IgD-negative memory B cell (primary cell): ENCODE results near the gene CITED4. TPM values are rescaled to one million over a fixed set of nuclear protein-coding genes. Genes with fewer than 3 reads are reported as not detected.
"Not testable (repeated sequence)": the region's sequence is repeated elsewhere in the genome, so short reads cannot be mapped to it uniquely, and the experiment has no call there.

Source experiments
- H3K27ac Mint-ChIP-seq, 3 donors: one replicate each; pipeline ENCODE4 v1.8.0; 2020 to 2022; ENCODE audit warnings: mild to moderate bottlenecking in 3 of 3, mixed read lengths in 3 of 3, moderate library complexity in 1 of 3
- H3K27me3 Mint-ChIP-seq: one replicate; pipeline ENCODE4 v1.8.0; 2021; ENCODE audit warnings: mixed read lengths
- H3K36me3 Mint-ChIP-seq: one replicate; pipeline ENCODE4 v1.8.0; 2020; ENCODE audit warnings: mild to moderate bottlenecking, mixed read lengths
- H3K4me1 Mint-ChIP-seq, 3 donors: one replicate each; pipeline ENCODE4 v1.8.0; 2020 to 2022; ENCODE audit warnings: mixed read lengths in 3 of 3, mild to moderate bottlenecking in 1 of 3
- H3K4me3 Mint-ChIP-seq, 4 donors: one replicate each; pipeline ENCODE4 v1.8.0; 2020 to 2022; ENCODE audit warnings: mild to moderate bottlenecking in 4 of 4, mixed read lengths in 4 of 4, moderate library complexity in 3 of 4
- H3K9me3 Mint-ChIP-seq, 3 donors: one replicate each; pipeline ENCODE4 v1.8.0; 2020 to 2021; ENCODE audit warnings: mixed read lengths in 3 of 3, mild to moderate bottlenecking in 1 of 3
- polyA plus RNA-seq: library from polyadenylated mRNA; unstranded; fragments of 300-500 nt; fragmentation: Illumina TruSeq; gene quantifications from one replicate; pipeline ENCODE4 v1.2.3, GENCODE V29; 2021

CITED4 gene
- polyA plus RNA-seq, 1 donor from 2014 or later, result 1.7 TPM

DNA sequence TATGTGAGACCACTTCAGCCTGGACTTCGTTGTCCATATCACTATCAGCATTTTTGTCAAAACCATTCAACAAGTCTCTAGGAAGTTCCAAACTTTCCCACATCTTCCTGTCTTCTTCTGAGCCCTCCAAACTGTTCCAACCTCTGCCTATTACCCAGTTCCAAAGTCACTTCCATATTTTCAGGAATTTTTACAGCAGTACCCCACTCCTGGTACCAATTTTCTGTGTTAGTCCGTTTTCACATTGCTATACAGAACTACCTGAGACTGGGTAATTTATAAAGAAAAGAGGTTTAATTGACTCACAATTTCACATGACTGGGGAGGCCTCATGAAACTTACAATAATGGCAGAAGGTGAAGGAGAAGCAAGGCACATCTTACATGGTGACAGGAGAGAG is 32.7 kb upstream of the CITED4 start:
- H3K27me3 Mint-ChIP-seq, H3K36me3 Mint-ChIP-seq, H3K27ac Mint-ChIP-seq, H3K4me3 Mint-ChIP-seq, H3K4me1 Mint-ChIP-seq: not testable (repeated sequence)
- H3K9me3 Mint-ChIP-seq, result peaks cover 1 to 21% (median 18%) of the 10 kb centered on the region in 3 donors

GRCh38 chr1:40894455-40894854 is 32.3 kb upstream of the CITED4 start:
- H3K27ac Mint-ChIP-seq, result no peak overlapping the region
- H3K4me3 Mint-ChIP-seq, result no peak overlapping the region
- peaks cover 0 to 2% (median 0%) of the 10 kb centered on the region in 3 donors for H3K4me1 Mint-ChIP-seq
- H3K9me3 Mint-ChIP-seq, result peaks cover 1 to 21% (median 18%) of the 10 kb centered on the region in 3 donors
- peaks cover 5% of the 10 kb centered on the region for H3K27me3 Mint-ChIP-seq
- peaks cover 1% of the 10 kb centered on the region for H3K36me3 Mint-ChIP-seq

- H3K36me3 Mint-ChIP-seq, result peaks cover 1% of the 10 kb centered on the region
- no peak overlapping the region for H3K27ac Mint-ChIP-seq
- no peak overlapping the region for H3K4me3 Mint-ChIP-seq
- H3K4me1 Mint-ChIP-seq, result peaks cover 0 to 2% (median 0%) of the 10 kb centered on the region in 3 donors
- peaks cover 9% of the 10 kb centered on the region for H3K27me3 Mint-ChIP-seq
- peaks cover 1 to 21% (median 18%) of the 10 kb centered on the region in 3 donors for H3K9me3 Mint-ChIP-seq
These were observed 31.8 kb upstream of the CITED4 start for GRCh38 chr1:40893946-40894345.

GRCh38 chr1:40892354-40892753 is 30.2 kb upstream of the CITED4 start:
- no peak overlapping the region for H3K27ac Mint-ChIP-seq
- no peaks in the 10 kb centered on the region for H3K4me1 Mint-ChIP-seq
- H3K36me3 Mint-ChIP-seq, result peaks cover 1% of the 10 kb centered on the region
- peaks cover 3 to 21% (median 18%) of the 10 kb centered on the region in 3 donors for H3K9me3 Mint-ChIP-seq
- H3K4me3 Mint-ChIP-seq, result no peak overlapping the region
- H3K27me3 Mint-ChIP-seq, result peaks cover 15% of the 10 kb centered on the region

GRCh38 chr1:40890771-40891170 is 28.6 kb upstream of the CITED4 start:
- Mint-ChIP-seq H3K36me3 (no peaks in the 10 kb centered on the region), H3K27me3 (peaks cover 27% of the 10 kb centered on the region), H3K4me1 (no peaks in the 10 kb centered on the region), H3K27ac (no peak overlapping the region), H3K9me3 (peaks cover 3 to 21% (median 18%) of the 10 kb centered on the region in 3 donors), H3K4me3 (no peak overlapping the region)

- Mint-ChIP-seq H3K4me3 (no peak overlapping the region), H3K4me1 (no peaks in the 10 kb centered on the region), H3K27ac (no peak overlapping the region), H3K36me3 (peaks cover 4% of the 10 kb centered on the region), H3K27me3 (peaks cover 47% of the 10 kb centered on the region), H3K9me3 (peaks cover 0 to 4% (median 3%) of the 10 kb centered on the region in 3 donors)
These were observed 25.5 kb upstream of the CITED4 start for GRCh38 chr1:40887652-40888051.

- Mint-ChIP-seq H3K27me3 (peaks cover 50% of the 10 kb centered on the region), H3K4me3 (no peak overlapping the region), H3K27ac (no peak overlapping the region), H3K4me1 (no peaks in the 10 kb centered on the region), H3K9me3 (peaks cover 0 to 6% (median 3%) of the 10 kb centered on the region in 3 donors), H3K36me3 (peaks cover 4% of the 10 kb centered on the region)
These were observed 24.8 kb upstream of the CITED4 start for GRCh38 chr1:40887012-40887378.

DNA sequence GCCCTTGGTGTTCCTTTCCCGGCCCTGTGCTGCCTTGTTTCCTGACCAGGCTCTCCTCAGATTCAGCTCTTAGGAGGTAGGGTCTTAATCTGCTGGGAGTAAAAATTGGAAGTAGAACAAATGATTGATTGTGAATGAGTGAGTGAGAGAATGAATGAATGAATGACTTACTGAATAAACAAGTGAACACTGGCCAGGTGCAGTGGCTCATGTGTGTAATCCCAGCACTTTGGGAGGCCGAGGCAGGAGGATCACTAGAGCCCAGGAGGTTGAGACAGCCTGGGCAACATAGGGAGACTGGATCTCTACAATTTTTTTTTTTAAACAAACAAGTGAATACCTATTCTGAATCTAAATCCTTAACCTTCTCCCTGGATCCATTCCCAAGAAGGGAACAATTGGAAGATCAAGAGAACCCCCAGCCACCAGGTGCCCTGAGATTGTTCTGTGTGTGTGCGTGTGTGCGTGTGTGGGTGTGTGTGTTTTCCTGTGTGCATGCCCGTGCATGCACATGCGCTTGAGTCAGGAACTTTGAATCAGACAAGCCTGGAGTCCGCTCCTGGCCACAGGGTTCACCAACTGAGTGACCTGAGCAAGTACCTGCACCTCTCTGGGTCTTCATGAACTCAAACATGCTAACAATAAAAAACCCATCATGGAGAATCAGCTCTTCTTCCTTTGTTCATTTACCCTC is 24.3 kb upstream of the CITED4 start:
- Mint-ChIP-seq H3K27me3 (peaks cover 49% of the 10 kb centered on the region), H3K36me3 (peaks cover 4% of the 10 kb centered on the region)

GRCh38 chr1:40884055-40884795 is 22.1 kb upstream of the CITED4 start:
- Mint-ChIP-seq H3K36me3 (peaks cover 5% of the 10 kb centered on the region), H3K27me3 (peaks cover 45% of the 10 kb centered on the region), H3K9me3 (peaks cover 0 to 6% (median 2%) of the 10 kb centered on the region in 3 donors), H3K4me3 (no peak overlapping the region), H3K27ac (peak overlapping the region in 1 of 3 donors; percentile 24), H3K4me1 (no peaks in the 10 kb centered on the region)

More for the DNA sequence above, 24.3 kb upstream of the CITED4 start:
- H3K27ac Mint-ChIP-seq, result no peak overlapping the region
- no peaks in the 10 kb centered on the region for H3K4me1 Mint-ChIP-seq
- peaks cover 0 to 6% (median 3%) of the 10 kb centered on the region in 3 donors for H3K9me3 Mint-ChIP-seq
- no peak overlapping the region for H3K4me3 Mint-ChIP-seq

GRCh38 chr1:40880813-40881549 is 18.8 kb upstream of the CITED4 start:
- H3K4me1 Mint-ChIP-seq, result no peaks in the 10 kb centered on the region
- peaks cover 2 to 6% (median 2%) of the 10 kb centered on the region in 3 donors for H3K9me3 Mint-ChIP-seq
- peaks cover 27% of the 10 kb centered on the region for H3K27me3 Mint-ChIP-seq
- no peak overlapping the region for H3K4me3 Mint-ChIP-seq
- H3K27ac Mint-ChIP-seq, result no peak overlapping the region
- H3K36me3 Mint-ChIP-seq, result peaks cover 7% of the 10 kb centered on the region

DNA sequence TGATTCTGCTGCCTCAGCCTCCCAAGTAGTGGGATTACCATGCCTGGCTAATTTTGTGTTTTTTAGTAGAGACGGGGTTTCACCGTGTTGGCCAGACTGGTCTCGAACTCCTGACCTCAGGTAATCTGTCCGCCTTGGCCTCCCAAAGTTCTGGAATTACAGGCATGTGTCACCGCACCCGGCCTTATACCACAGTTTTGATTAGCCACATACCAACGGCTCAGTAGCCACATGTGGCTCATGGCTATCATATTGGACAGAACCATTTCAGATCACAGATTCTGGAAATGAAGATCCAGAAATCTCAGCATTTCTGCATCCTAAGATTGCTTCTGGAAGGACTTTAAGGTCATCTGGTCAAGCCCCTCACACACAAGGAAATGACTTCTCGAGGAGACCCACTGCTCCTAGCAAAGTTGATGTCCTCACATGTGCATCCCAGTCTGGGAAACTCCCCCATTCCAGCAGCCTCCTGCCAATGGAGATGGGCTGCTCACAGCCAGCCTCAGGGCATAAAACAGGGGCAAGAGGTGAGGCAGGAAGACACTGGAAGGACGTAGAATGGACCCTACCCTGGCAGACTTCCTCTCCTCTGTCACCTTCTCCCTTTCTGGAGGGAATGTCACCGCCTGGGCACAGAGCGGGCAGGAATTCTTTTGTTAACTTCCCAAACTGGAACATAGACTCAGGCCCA is 17.5 kb upstream of the CITED4 start:
- Mint-ChIP-seq H3K27ac (no peak overlapping the region), H3K4me3 (peak overlapping the region in 1 of 4 donors; percentile 28), H3K36me3 (peaks cover 3% of the 10 kb centered on the region), H3K27me3 (peaks cover 15% of the 10 kb centered on the region), H3K4me1 (peaks cover 0 to 3% (median 0%) of the 10 kb centered on the region in 3 donors), H3K9me3 (peaks cover 2 to 8% (median 5%) of the 10 kb centered on the region in 3 donors)

DNA sequence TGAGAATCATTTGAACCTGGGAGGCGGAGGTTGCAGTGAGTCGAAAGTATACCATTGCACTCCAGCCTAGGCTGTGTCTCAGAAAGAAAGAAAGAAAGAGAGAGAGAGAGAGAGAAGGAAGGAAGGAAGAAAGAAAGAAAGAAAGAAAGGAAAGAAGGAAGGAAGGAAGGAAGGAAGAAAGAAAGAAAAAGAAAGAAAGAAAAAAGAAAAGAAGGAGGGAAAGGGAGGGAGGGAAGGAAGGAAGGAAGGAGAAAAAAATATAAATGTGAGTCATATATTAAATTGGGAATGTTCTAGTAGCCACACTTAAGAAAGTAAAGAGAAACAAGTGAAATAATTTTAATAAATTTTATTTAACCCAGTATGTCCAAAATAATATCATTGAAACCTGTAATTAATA is 16.7 kb upstream of the CITED4 start:
- Mint-ChIP-seq H3K4me3 (no peak overlapping the region), H3K27me3 (peaks cover 15% of the 10 kb centered on the region), H3K27ac (no peak overlapping the region), H3K36me3 (peaks cover 3% of the 10 kb centered on the region), H3K4me1 (peaks cover 0 to 3% (median 0%) of the 10 kb centered on the region in 3 donors), H3K9me3 (peaks cover 2 to 8% (median 5%) of the 10 kb centered on the region in 3 donors)

DNA sequence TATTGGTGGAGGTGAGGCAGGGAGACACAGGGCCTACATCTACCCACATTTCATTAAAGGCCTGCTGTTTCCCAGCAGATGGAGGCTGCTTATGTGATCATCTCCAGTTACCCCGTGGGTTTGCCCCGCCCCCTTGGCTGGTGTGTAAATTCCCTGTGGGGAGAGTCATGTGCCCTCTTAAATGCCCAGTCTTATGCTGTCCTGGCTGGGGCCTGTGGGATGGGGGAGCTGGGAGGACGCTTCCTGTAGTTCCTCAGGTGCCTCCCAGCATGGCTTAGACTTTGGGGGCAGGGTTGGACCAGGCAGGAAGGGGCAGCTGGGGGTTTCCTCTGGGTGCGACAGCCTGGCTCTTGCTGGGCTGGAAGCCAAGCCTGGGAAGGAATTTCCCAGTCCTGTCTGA is 15.5 kb upstream of the CITED4 start:
- Mint-ChIP-seq H3K27ac (no peak overlapping the region), H3K4me1 (peaks cover 0 to 3% (median 0%) of the 10 kb centered on the region in 3 donors), H3K27me3 (peaks cover 9% of the 10 kb centered on the region), H3K4me3 (no peak overlapping the region), H3K9me3 (peaks cover under 1 to 5% (median 5%) of the 10 kb centered on the region in 3 donors), H3K36me3 (peaks cover 3% of the 10 kb centered on the region)

DNA sequence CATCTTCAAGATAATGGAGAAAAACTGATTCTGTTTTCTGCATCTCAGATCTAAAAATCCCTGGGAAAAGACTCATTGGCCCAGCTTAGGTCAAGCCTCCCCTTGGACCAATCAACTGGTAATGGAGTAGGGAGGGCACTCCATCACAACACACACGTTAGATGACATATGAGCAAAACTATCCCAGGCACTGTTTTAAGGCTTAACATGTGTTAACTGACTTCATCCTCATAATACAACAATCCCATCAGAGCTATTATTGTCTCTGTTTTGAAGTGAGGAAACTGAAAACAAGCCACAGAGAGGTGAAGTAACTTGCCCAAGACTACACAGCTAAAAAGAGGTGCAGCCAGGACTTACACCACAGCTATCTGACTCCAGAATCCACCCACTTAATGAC is 14.7 kb upstream of the CITED4 start:
- H3K9me3 Mint-ChIP-seq, result peaks cover 0 to 5% (median 3%) of the 10 kb centered on the region in 3 donors
- peaks cover 0 to 3% (median 0%) of the 10 kb centered on the region in 3 donors for H3K4me1 Mint-ChIP-seq
- peaks cover 7% of the 10 kb centered on the region for H3K27me3 Mint-ChIP-seq
- no peak overlapping the region for H3K27ac Mint-ChIP-seq
- no peak overlapping the region for H3K4me3 Mint-ChIP-seq
- H3K36me3 Mint-ChIP-seq, result peaks cover 3% of the 10 kb centered on the region
